Smooth muscle cell (in vitro differentiated cells): ENCODE results near the gene ARL5A. TPM values are rescaled to one million over a fixed set of nuclear protein-coding genes. Genes with fewer than 3 reads are reported as not detected.

ENCODE experiments used
- DNase-seq: peaks from one replicate; lab custom pipeline; 2025; ENCODE audit not compliant: unreplicated experiment; lab: John Stamatoyannopoulos, UW
- H2AFZ ChIP-seq: fragments of 200-600 bp; sonication (generic); 2 replicates; pipeline ENCODE4 v1.6.0; 2016; ENCODE audit warnings: antibody characterized with exemption, low read depth, mild to moderate bottlenecking
- H3F3A ChIP-seq: fragments of 200-600 bp; sonication (generic); 2 replicates; pipeline ENCODE4 v1.6.0; 2017; ENCODE audit warnings: antibody characterized with exemption, low read depth
- H3K27ac ChIP-seq: fragments of 200-600 bp; sonication (generic); 2 replicates; pipeline ENCODE4 v1.5.1; 2016; ENCODE audit warnings: low read depth, mild to moderate bottlenecking
- H3K27me3 ChIP-seq: fragments of 200-600 bp; sonication (generic); 2 replicates; pipeline ENCODE4 v1.6.1; 2016; ENCODE audit warnings: low read depth, mild to moderate bottlenecking
- H3K36me3 ChIP-seq: fragments of 200-600 bp; sonication (generic); 2 replicates; pipeline ENCODE4 v1.5.1; 2016; ENCODE audit warnings: low read depth
- H3K4me1 ChIP-seq: fragments of 200-600 bp; sonication (generic); 2 replicates; pipeline ENCODE4 v1.5.1; 2016; ENCODE audit warnings: low read depth
- H3K4me2 ChIP-seq: fragments of 200-600 bp; sonication (generic); 2 replicates; pipeline ENCODE4 v1.6.0; 2016; ENCODE audit warnings: mild to moderate bottlenecking
- H3K4me3 ChIP-seq: fragments of 200-600 bp; sonication (generic); 2 replicates; pipeline ENCODE4 v1.5.1; 2016; ENCODE audit warnings: mild to moderate bottlenecking
- H3K79me2 ChIP-seq: fragments of 200-600 bp; sonication (generic); 2 replicates; pipeline ENCODE4 v1.6.0; 2016; ENCODE audit warnings: low read depth, mild to moderate bottlenecking
- H3K9ac ChIP-seq: fragments of 200-600 bp; sonication (generic); 2 replicates; pipeline ENCODE4 v1.6.0; 2016; ENCODE audit warnings: low read depth
- H3K9me3 ChIP-seq: fragments of 200-600 bp; sonication (generic); replicated peaks from 2 replicates; pipeline ENCODE4 v1.5.1; 2016; ENCODE audit warnings: low read depth
- H4K20me1 ChIP-seq: fragments of 200-600 bp; sonication (generic); 2 replicates; pipeline ENCODE4 v1.6.0; 2016; ENCODE audit warnings: low read depth
- CTCF ChIP-seq: fragments of 200-600 bp; sonication (generic); IDR thresholded peaks from 2 replicates; pipeline ENCODE4 v1.5.1; 2017; ENCODE audit warnings: borderline replicate concordance, mild to moderate bottlenecking, antibody characterized with exemption; ENCODE audit not compliant: insufficient read depth, poor library complexity, severe bottlenecking
- WGBS: methylation state at CpG from one replicate; pipeline ENCODE4 v1.1.7; 2016; ENCODE audit warnings: low lambda C conversion rate; 5-methylcytosine and 5-hydroxymethylcytosine counted together
- polyA plus RNA-seq: library from polyadenylated mRNA; unstranded; fragments of >200 nt; fragmentation: Nextera tagmentation; extraction: Ambion mirVana; gene quantifications from 2 replicates; pipeline ENCODE4 v1.2.1, GENCODE V29; 2016
- total RNA-seq: library from RNA; depleted of rRNA; stranded (reverse); fragments of >200 nt; gene quantifications from 2 replicates; pipeline ENCODE4 v1.2.3, GENCODE V29; 2014

Gene ARL5A
- total and polyA plus RNA-seq, 2 experiments from 2014 or later = 24.2 to 81.2 TPM

- H3K27ac ChIP-seq = no peak overlapping the region
- WGBS = 98% methylated on average over 2 of the region's 2 CpGs
- H4K20me1 ChIP-seq = peaks cover 100% of the 10 kb centered on the region
- H3K4me1 ChIP-seq = peaks cover 4% of the 10 kb centered on the region
- H3K36me3 ChIP-seq = no peaks in the 10 kb centered on the region
- no peak for DNase-seq
- H3F3A ChIP-seq = no peaks in the 10 kb centered on the region
- no peak overlapping the region for H2AFZ ChIP-seq
- H3K4me2 ChIP-seq = no peak overlapping the region
- H3K9ac ChIP-seq = no peak overlapping the region
- no peak overlapping the region for H3K4me3 ChIP-seq
- peaks cover 90% of the 10 kb centered on the region for H3K79me2 ChIP-seq
- no peaks in the 10 kb centered on the region for H3K27me3 ChIP-seq
- no peaks in the 10 kb centered on the region for H3K9me3 ChIP-seq
- no peak for TF ChIP-seq CTCF
Measured at GRCh38 chr2:151819920-151820319, 8.3 kb downstream of the ARL5A start.

- Histone ChIP-seq H3K4me2 (no peak overlapping the region), H3K27me3 (no peaks in the 10 kb centered on the region), H3K9me3 (no peaks in the 10 kb centered on the region), H4K20me1 (peaks cover 97% of the 10 kb centered on the region), H3K79me2 (peaks cover 71% of the 10 kb centered on the region), H3K36me3 (peaks cover 9% of the 10 kb centered on the region), H3F3A (no peaks in the 10 kb centered on the region), H3K27ac (no peak overlapping the region), H3K4me1 (no peaks in the 10 kb centered on the region), H3K9ac (no peak overlapping the region), H3K4me3 (no peak overlapping the region), H2AFZ (no peak overlapping the region)
- WGBS = 97% methylated on average over 3 of the region's 3 CpGs
- DNase-seq = no peak
- no peak for TF ChIP-seq CTCF
Measured at GRCh38 chr2:151817929-151818328, 10.3 kb downstream of the ARL5A start.

GRCh38 chr2:151816843-151817242, 11.4 kb downstream of the ARL5A start:
- H4K20me1 ChIP-seq = peaks cover 89% of the 10 kb centered on the region
- no peak overlapping the region for H3K9ac ChIP-seq
- H3K9me3 ChIP-seq = no peaks in the 10 kb centered on the region
- H3K79me2 ChIP-seq = peaks cover 60% of the 10 kb centered on the region
- WGBS = 93% methylated on average over 2 of the region's 2 CpGs
- H3K4me3 ChIP-seq = no peak overlapping the region
- H3K4me2 ChIP-seq = no peak overlapping the region
- no peaks in the 10 kb centered on the region for H3K4me1 ChIP-seq
- DNase-seq = no peak
- no peak overlapping the region for H2AFZ ChIP-seq
- TF ChIP-seq CTCF = no peak
- no peaks in the 10 kb centered on the region for H3F3A ChIP-seq
- no peak overlapping the region for H3K27ac ChIP-seq
- H3K36me3 ChIP-seq = peaks cover 17% of the 10 kb centered on the region
- no peaks in the 10 kb centered on the region for H3K27me3 ChIP-seq

- no peak for DNase-seq
- no peak overlapping the region for H3K4me3 ChIP-seq
- no peak overlapping the region for H3K27ac ChIP-seq
- peaks cover 80% of the 10 kb centered on the region for H4K20me1 ChIP-seq
- H3K4me1 ChIP-seq = no peaks in the 10 kb centered on the region
- H3K27me3 ChIP-seq = no peaks in the 10 kb centered on the region
- no peak for TF ChIP-seq CTCF
- 94% methylated on average over 9 of the region's 9 CpGs for WGBS
- H3F3A ChIP-seq = no peaks in the 10 kb centered on the region
- H3K9ac ChIP-seq = no peak overlapping the region
- H3K4me2 ChIP-seq = no peak overlapping the region
- peaks cover 51% of the 10 kb centered on the region for H3K79me2 ChIP-seq
- H3K9me3 ChIP-seq = no peaks in the 10 kb centered on the region
- peaks cover 17% of the 10 kb centered on the region for H3K36me3 ChIP-seq
- H2AFZ ChIP-seq = no peak overlapping the region
Measured at GRCh38 chr2:151815821-151816489, 12.3 kb downstream of the ARL5A start.
